Astrocyte (in vitro differentiated cells and primary cell): ENCODE results near the gene STK31. TPM values are rescaled to one million over a fixed set of nuclear protein-coding genes. Genes with fewer than 3 reads are reported as not detected.

Source experiments
- DNase-seq: peaks from one replicate; pipeline ENCODE4 v3.0.0-alpha.2; 2010; ENCODE audit warnings: low read depth
- FAIRE-seq: peaks from 2 replicates; lab custom pipeline; 2011; peaks lifted over from hg19 to GRCh38; lab: Jason Lieb, UNC
- H2AFZ ChIP-seq: 2 replicates; pipeline ENCODE4 v1.6.0; 2012; ENCODE audit warnings: low read depth, low read length, inconsistent platforms
- H3K27ac ChIP-seq: 2 replicates; pipeline ENCODE4 v1.5.1; 2011; ENCODE audit warnings: low read depth, low read length, inconsistent platforms
- H3K27me3 ChIP-seq: 2 replicates; pipeline ENCODE4 v1.6.0; 2011; ENCODE audit warnings: low read length, inconsistent platforms; ENCODE audit not compliant: insufficient read depth
- H3K36me3 ChIP-seq: 2 replicates; pipeline ENCODE4 v1.5.1; 2011; ENCODE audit warnings: low read length, inconsistent platforms; ENCODE audit not compliant: insufficient read depth
- H3K4me1 ChIP-seq: 2 replicates; pipeline ENCODE4 v1.5.1; 2011; ENCODE audit warnings: low read length, inconsistent platforms; ENCODE audit not compliant: insufficient read depth
- H3K4me2 ChIP-seq: 2 replicates; pipeline ENCODE4 v1.6.0; 2012; ENCODE audit warnings: low read length, inconsistent platforms
- H3K4me3 ChIP-seq: 2 replicates; pipeline ENCODE4 v1.5.1; 2011; ENCODE audit warnings: low read depth, mild to moderate bottlenecking, low read length, inconsistent platforms; ENCODE audit not compliant: insufficient read depth
- H3K79me2 ChIP-seq: 2 replicates; pipeline ENCODE4 v1.6.0; 2012; ENCODE audit warnings: mild to moderate bottlenecking, low read length, inconsistent platforms; ENCODE audit not compliant: insufficient read depth
- H3K9ac ChIP-seq: 2 replicates; pipeline ENCODE4 v1.6.0; 2012; ENCODE audit warnings: mild to moderate bottlenecking, low read length, inconsistent platforms
- H3K9me3 ChIP-seq: 2 replicates; pipeline ENCODE4 v1.5.1; 2012; ENCODE audit warnings: low read depth, mild to moderate bottlenecking, low read length, inconsistent platforms; ENCODE audit not compliant: insufficient read depth
- H4K20me1 ChIP-seq: 2 replicates; pipeline ENCODE4 v1.6.0; 2012; ENCODE audit warnings: low read length, inconsistent platforms; ENCODE audit not compliant: insufficient read depth
- H3K27ac Mint-ChIP-seq: one replicate; pipeline ENCODE4 v1.8.0; 2021; ENCODE audit warnings: mild to moderate bottlenecking, mixed read lengths; ENCODE audit not compliant: unreplicated experiment
- H3K27me3 Mint-ChIP-seq: one replicate; pipeline ENCODE4 v1.8.0; 2021; ENCODE audit warnings: low read depth, mixed read lengths; ENCODE audit not compliant: unreplicated experiment
- H3K36me3 Mint-ChIP-seq: one replicate; pipeline ENCODE4 v1.8.0; 2021; ENCODE audit warnings: low read depth, mixed read lengths; ENCODE audit not compliant: unreplicated experiment
- H3K4me1 Mint-ChIP-seq: one replicate; pipeline ENCODE4 v1.8.0; 2021; ENCODE audit warnings: low read depth, mixed read lengths; ENCODE audit not compliant: unreplicated experiment
- H3K4me3 Mint-ChIP-seq: one replicate; pipeline ENCODE4 v1.8.0; 2021; ENCODE audit warnings: mild to moderate bottlenecking, moderate library complexity, mixed read lengths; ENCODE audit not compliant: unreplicated experiment
- H3K9me3 Mint-ChIP-seq: one replicate; pipeline ENCODE4 v1.8.0; 2021; ENCODE audit warnings: mild to moderate bottlenecking, mixed read lengths; ENCODE audit not compliant: unreplicated experiment
- CTCF ChIP-seq: IDR thresholded peaks from 2 replicates; pipeline ENCODE4 v1.5.1; 2011; ENCODE audit warnings: low read depth, mild to moderate bottlenecking, inconsistent platforms, low read length, moderate library complexity; ENCODE audit not compliant: insufficient read depth
- EZH2 ChIP-seq: IDR thresholded peaks from 2 replicates; pipeline ENCODE4 v1.6.1; 2012; ENCODE audit warnings: mild to moderate bottlenecking, low read length, inconsistent platforms; ENCODE audit not compliant: insufficient read depth
- total RNA-seq: library from RNA; stranded (reverse); gene quantifications from 2 replicates; pipeline ENCODE4 v1.2.1, GENCODE V29; 2021

Gene STK31
- total RNA-seq, 1 donor from 2014 or later: 0.20 TPM

GRCh38 chr7:23672033-23672432 lies 38.0 kb upstream of the STK31 start:
- Histone ChIP-seq H3K79me2 (no peaks in the 10 kb centered on the region), H3K9me3 (no peaks in the 10 kb centered on the region), H4K20me1 (no peaks in the 10 kb centered on the region), H2AFZ (no peak overlapping the region), H3K36me3 (no peaks in the 10 kb centered on the region), H3K9ac (no peak overlapping the region), H3K27ac (no peak overlapping the region), H3K4me3 (no peak overlapping the region), H3K27me3 (no peaks in the 10 kb centered on the region), H3K4me1 (no peaks in the 10 kb centered on the region), H3K4me2 (no peak overlapping the region)
- Mint-ChIP-seq H3K27me3 (no peaks in the 10 kb centered on the region), H3K9me3 (no peaks in the 10 kb centered on the region), H3K36me3 (no peaks in the 10 kb centered on the region), H3K4me1 (peaks cover 4% of the 10 kb centered on the region), H3K4me3 (no peak overlapping the region), H3K27ac (no peak overlapping the region)
- TF ChIP-seq CTCF: no peak
- TF ChIP-seq EZH2: no peak
- no peak for FAIRE-seq
- DNase-seq: no peak

DNA sequence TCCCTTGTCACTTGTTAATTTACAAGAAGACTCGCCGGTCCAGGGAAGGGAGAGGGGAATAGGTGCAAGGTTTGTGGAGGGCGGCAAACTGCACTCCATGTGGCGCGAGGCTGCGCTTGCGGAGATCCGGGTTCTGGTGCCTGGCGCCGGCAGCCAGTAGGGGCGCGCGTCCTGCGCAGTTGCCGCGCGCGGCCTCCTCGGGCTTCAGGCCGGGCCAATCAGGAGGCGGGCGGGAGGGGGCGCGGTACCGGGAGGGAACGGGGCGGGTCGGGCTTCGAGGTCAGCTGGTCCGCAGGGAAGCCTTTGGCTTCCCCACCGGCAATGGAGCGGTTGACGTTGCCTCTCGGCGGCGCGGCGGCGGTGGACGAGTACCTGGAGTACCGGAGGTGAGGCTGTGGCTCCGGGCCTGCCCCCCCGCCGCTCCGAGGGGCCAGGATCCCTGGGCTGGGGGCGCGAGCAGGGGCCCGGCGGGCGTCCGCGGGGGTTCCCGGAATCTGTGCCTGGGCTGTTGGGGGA lies 30.1 kb upstream of the STK31 start, which contains the start of gene FAM221A:
Gene FAM221A, plus strand, starts transcription at position 302 of the 516 bp plus-strand sequence. Its CDS starts 20 bp downstream, at position 322.
- FAIRE-seq: no peak
- TF ChIP-seq EZH2 (no peak), CTCF (no peak)
- Histone ChIP-seq H3K27me3 (no peaks in the 10 kb centered on the region), H4K20me1 (no peaks in the 10 kb centered on the region), H3K27ac (no peak within 1 kb of the TSS), H3K4me2 (peak within 1 kb of the TSS; percentile 93), H3K9me3 (no peaks in the 10 kb centered on the region), H3K4me1 (no peaks in the 10 kb centered on the region), H3K4me3 (peak within 1 kb of the TSS; percentile 69), H3K9ac (peak within 1 kb of the TSS; percentile 65), H2AFZ (peak within 1 kb of the TSS; percentile 87), H3K79me2 (no peaks in the 10 kb centered on the region), H3K36me3 (no peaks in the 10 kb centered on the region)
- Mint-ChIP-seq H3K4me3 (peak within 1 kb of the TSS; percentile 85), H3K27ac (no peak within 1 kb of the TSS), H3K36me3 (no peaks in the 10 kb centered on the region), H3K4me1 (peaks cover 3% of the 10 kb centered on the region), H3K9me3 (no peaks in the 10 kb centered on the region), H3K27me3 (peaks cover 2% of the 10 kb centered on the region)
- DNase-seq: peak; percentile 55
